ENCODE results near the gene CCSER1.
A peak's percentile ranks its signal among the peaks of the same experiment; 100 is the strongest.
"Not testable (repeated sequence)": the region's sequence is repeated elsewhere in the genome, so short reads cannot be mapped to it uniquely, and the experiment has no call there.

Gene CCSER1

DNA sequence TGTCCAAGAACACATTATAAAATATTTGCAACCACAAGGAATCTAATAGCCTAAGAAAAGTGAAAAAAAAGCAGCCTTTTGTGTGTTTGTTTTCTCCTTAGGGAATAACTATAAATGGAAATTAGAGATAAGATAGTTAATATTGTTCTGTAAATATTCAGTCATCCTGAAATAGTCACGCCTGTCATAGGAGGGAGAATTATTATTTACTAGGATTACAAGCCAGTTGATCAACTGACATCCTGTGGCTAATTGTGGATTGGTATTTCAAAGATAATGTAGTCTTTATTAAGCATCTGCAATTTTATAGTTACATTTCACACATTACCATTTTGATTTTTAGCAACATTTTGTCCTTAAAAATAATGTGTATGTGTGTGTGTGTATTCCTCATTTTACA is 118.6 kb downstream of the CCSER1 start:
- no peak for FAIRE-seq
- no peak for TF ChIP-seq POLR2AphosphoS5 (IDR thresholded peaks at IDR 0.05; ENCODE audit: low read depth, low read length)
- no peak for TF ChIP-seq POLR2A (IDR thresholded peaks at IDR 0.05; ENCODE audit: low read depth, low read length)
- TF ChIP-seq TAF1 (IDR thresholded peaks at IDR 0.05; ENCODE audit: borderline replicate concordance, low read depth, low read length), result no peak
- DNase-seq (ENCODE audit: insufficient read length), result no peak

DNA sequence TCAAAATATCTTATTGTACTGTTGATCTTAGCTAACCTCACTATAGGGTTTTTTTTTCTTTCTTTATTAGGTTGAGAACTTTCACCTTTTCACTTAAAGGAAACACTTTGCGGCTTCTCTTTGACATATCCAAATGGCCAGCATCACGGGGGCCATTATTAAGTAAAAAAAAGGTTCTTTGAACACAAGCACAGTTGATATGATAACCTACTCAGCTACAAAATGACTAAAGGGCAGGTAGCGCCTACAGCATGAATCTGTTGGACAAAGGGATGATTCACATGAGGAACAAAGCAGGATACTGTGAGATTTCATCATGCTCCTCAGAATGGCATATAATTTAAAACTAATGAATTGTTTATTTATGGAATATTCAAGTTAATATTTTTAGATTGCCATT is 119.6 kb downstream of the CCSER1 start:
- no peak for TF ChIP-seq POLR2A (IDR thresholded peaks at IDR 0.05; ENCODE audit: low read depth, low read length)
- no peak for TF ChIP-seq TAF1 (IDR thresholded peaks at IDR 0.05; ENCODE audit: borderline replicate concordance, low read depth, low read length)
- no peak for TF ChIP-seq POLR2AphosphoS5 (IDR thresholded peaks at IDR 0.05; ENCODE audit: low read depth, low read length)
- no peak for DNase-seq (ENCODE audit: insufficient read length)
- FAIRE-seq, result peak; percentile 67

DNA sequence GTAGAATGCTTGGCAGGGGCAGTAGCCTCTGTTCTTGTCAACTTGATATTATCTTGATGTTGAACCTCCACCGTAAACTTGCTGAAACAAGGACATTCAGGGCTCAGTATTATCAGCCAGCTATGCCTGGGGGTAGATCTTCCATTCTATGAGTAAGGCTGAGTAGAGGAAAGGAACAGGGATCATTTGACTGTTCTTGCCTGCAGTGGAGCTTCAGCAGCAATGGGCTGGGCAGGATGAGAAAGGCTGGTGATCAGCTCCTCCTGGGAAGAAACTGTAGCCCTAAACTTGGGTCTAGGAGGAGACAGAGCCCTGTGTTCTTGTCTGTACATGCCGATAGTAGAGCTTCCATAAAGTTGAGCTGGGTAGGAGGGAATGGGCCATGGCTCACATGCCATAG is 127.2 kb downstream of the CCSER1 start:
- FAIRE-seq (no peak), DNase-seq (ENCODE audit: insufficient read length) (no peak)
- no peak for TF ChIP-seq TAF1 (IDR thresholded peaks at IDR 0.05; ENCODE audit: borderline replicate concordance, low read depth, low read length)
- TF ChIP-seq POLR2AphosphoS5 (IDR thresholded peaks at IDR 0.05; ENCODE audit: low read depth, low read length), result no peak
- no peak for TF ChIP-seq POLR2A (IDR thresholded peaks at IDR 0.05; ENCODE audit: low read depth, low read length)

DNA sequence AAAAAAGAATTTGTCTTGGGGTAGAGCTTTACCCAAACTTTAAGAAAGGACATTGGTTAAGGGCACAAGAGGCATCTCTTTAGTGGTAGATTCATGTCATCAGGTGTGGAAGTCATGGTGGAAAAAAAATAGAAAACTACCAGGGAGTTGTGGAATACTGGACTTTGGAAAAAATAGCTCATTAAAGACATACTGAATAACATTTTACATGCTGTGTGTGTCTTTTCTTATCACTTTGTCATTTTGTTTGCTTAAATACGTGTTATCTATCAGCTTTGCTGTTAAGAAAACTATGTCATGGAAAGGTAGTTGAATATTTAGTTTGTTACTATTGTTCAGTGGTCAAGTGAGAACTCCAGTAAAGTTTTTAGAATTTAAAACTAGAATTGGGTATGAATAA is 147.0 kb downstream of the CCSER1 start:
- TF ChIP-seq TAF1 (IDR thresholded peaks at IDR 0.05; ENCODE audit: borderline replicate concordance, low read depth, low read length) (no peak), POLR2A (IDR thresholded peaks at IDR 0.05; ENCODE audit: low read depth, low read length) (no peak), POLR2AphosphoS5 (IDR thresholded peaks at IDR 0.05; ENCODE audit: low read depth, low read length) (no peak)
- FAIRE-seq (no peak), DNase-seq (ENCODE audit: insufficient read length) (no peak)

GRCh38 chr4:90280954-90281353 is 153.8 kb downstream of the CCSER1 start:
- peak; percentile 72 for FAIRE-seq

DNA sequence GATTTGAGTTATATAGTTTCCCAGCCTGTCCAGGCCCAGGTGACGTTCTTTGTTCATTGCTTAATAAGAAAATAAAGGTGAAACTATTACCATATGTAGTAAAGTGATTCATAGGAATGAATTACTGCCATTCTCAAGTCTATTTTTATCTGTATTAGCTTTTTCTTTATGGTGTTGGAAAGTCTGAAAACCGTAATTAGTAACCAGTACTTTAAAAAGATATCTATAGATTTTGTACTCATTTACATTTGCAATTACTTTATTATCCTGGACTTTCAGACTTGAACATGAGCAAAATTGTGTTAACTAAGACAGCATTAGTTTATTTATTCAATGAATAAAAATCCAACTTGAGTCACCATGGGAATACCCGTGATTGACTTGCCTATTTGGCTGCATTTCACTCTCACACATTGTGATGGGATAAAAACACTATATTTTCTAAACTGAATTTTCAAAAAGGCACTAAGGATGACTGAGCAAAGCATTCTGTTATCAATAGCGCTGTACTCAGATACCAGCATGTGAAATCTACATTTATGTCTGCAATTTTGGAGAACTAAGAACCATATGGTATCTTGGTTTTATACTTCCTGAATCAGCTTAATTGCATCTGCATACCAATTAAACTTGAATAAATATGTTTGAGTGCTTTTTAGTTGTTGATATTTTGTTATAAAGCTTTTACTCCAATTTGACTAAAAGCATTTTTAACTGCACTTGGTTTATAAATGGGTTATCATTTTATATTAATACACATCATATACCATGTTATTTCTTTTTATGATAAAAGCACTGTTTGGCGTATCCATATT is 154.6 kb downstream of the CCSER1 start:
- FAIRE-seq (no peak), DNase-seq (ENCODE audit: insufficient read length) (no peak)
- TF ChIP-seq POLR2A (IDR thresholded peaks at IDR 0.05; ENCODE audit: low read depth, low read length) (no peak), POLR2AphosphoS5 (IDR thresholded peaks at IDR 0.05; ENCODE audit: low read depth, low read length) (no peak), TAF1 (IDR thresholded peaks at IDR 0.05; ENCODE audit: borderline replicate concordance, low read depth, low read length) (no peak)

More at GRCh38 chr4:90280954-90281353, 153.8 kb downstream of the CCSER1 start:
- TF ChIP-seq POLR2AphosphoS5 (IDR thresholded peaks at IDR 0.05; ENCODE audit: low read depth, low read length) (no peak), TAF1 (IDR thresholded peaks at IDR 0.05; ENCODE audit: borderline replicate concordance, low read depth, low read length) (no peak), POLR2A (IDR thresholded peaks at IDR 0.05; ENCODE audit: low read depth, low read length) (no peak)
- no peak for DNase-seq (ENCODE audit: insufficient read length)

GRCh38 chr4:90290345-90290744 is 163.2 kb downstream of the CCSER1 start:
- FAIRE-seq (no peak), DNase-seq (ENCODE audit: insufficient read length) (no peak)
- TF ChIP-seq TAF1 (IDR thresholded peaks at IDR 0.05; ENCODE audit: borderline replicate concordance, low read depth, low read length) (no peak), POLR2A (IDR thresholded peaks at IDR 0.05; ENCODE audit: low read depth, low read length) (no peak), POLR2AphosphoS5 (IDR thresholded peaks at IDR 0.05; ENCODE audit: low read depth, low read length) (no peak)

- TF ChIP-seq POLR2AphosphoS5 (IDR thresholded peaks at IDR 0.05; ENCODE audit: low read depth, low read length), result no peak
- TF ChIP-seq POLR2A (IDR thresholded peaks at IDR 0.05; ENCODE audit: low read depth, low read length), result no peak
- no peak for TF ChIP-seq TAF1 (IDR thresholded peaks at IDR 0.05; ENCODE audit: borderline replicate concordance, low read depth, low read length)
- DNase-seq (ENCODE audit: insufficient read length) (no peak), FAIRE-seq (no peak)
Measured at GRCh38 chr4:90292438-90292837, 165.2 kb downstream of the CCSER1 start.

GRCh38 chr4:90293320-90293719 is 166.1 kb downstream of the CCSER1 start:
- DNase-seq (ENCODE audit: insufficient read length) (no peak), FAIRE-seq (no peak)
- TF ChIP-seq POLR2A (IDR thresholded peaks at IDR 0.05; ENCODE audit: low read depth, low read length) (no peak), POLR2AphosphoS5 (IDR thresholded peaks at IDR 0.05; ENCODE audit: low read depth, low read length) (no peak), TAF1 (IDR thresholded peaks at IDR 0.05; ENCODE audit: borderline replicate concordance, low read depth, low read length) (no peak)

DNA sequence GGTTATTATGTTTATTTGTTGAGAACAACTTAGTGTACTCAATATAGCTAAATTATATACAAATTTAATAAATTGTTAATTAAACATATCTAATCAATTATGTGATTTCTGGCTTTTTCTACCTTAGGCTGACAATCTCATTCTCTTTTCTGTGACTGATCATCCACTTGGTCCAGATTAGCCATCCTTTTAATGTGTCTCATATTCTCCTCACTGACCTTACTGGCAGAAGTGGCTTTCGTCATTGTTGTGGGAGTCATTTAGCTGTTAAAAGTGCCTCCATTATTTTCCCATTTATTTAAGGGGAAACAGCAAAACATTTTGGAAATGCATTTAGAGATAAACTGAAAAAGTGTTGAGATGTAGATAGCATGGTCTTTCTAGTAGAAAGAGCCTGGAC is 172.2 kb downstream of the CCSER1 start:
- no peak for TF ChIP-seq POLR2AphosphoS5 (IDR thresholded peaks at IDR 0.05; ENCODE audit: low read depth, low read length)
- no peak for TF ChIP-seq TAF1 (IDR thresholded peaks at IDR 0.05; ENCODE audit: borderline replicate concordance, low read depth, low read length)
- no peak for TF ChIP-seq POLR2A (IDR thresholded peaks at IDR 0.05; ENCODE audit: low read depth, low read length)
- DNase-seq (ENCODE audit: insufficient read length), result no peak
- no peak for FAIRE-seq

DNA sequence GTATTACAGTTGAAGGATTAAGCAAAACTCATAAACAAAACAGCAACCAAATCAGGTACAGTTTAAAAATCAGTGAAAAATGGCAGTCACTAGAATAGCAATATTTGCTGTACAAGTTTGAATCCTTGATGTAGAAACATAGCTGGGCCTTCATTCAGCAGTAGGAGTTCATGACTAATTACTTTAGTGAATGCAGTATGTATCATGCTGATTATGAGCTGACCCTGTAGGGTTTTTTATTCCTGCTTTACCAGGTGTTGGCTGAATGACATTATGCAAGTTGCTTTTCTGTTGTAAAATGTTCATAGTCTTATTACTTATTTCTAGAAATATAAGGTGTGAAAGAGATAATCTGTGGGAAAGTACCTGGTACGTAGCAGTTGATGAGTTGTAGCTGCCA is 179.6 kb downstream of the CCSER1 start:
- FAIRE-seq (no peak), DNase-seq (ENCODE audit: insufficient read length) (no peak)
- TF ChIP-seq TAF1 (IDR thresholded peaks at IDR 0.05; ENCODE audit: borderline replicate concordance, low read depth, low read length), result no peak
- no peak for TF ChIP-seq POLR2A (IDR thresholded peaks at IDR 0.05; ENCODE audit: low read depth, low read length)
- TF ChIP-seq POLR2AphosphoS5 (IDR thresholded peaks at IDR 0.05; ENCODE audit: low read depth, low read length), result no peak

GRCh38 chr4:90317140-90317539 is 189.9 kb downstream of the CCSER1 start:
- FAIRE-seq; DNase-seq (ENCODE audit: insufficient read length): not testable (repeated sequence)
